ENCODE data around the gene GRID2. TPM values are rescaled to one million over a fixed set of nuclear protein-coding genes. Genes with fewer than 3 reads are reported as not detected.

Gene GRID2
- total and polyA plus RNA-seq, 9 of the 15 experiments (the other 6 are each of a cell fraction or from before 2014, with no cell fraction given) = 0.04 TPM; not detected in 7

DNA sequence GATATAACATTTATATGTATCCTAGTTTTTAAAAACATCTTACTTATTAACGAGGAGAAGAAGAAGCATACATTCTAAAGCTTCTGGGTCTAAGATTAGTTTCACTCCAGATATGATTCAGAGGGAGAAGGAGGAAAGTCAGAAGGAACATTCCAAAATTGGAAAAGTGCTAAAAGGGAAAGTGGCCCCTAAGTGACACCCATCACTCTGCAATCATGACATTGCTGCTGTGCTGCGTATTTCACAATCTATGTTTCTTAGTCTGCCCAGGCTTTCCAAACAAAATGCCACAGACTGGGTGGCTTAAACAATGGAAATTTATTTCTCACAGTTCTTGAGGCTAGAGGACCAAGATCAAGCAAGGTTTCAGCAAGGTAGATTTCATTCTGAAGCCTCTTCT lies 1452.3 kb downstream of the GRID2 start:
- ChIA-PET CTCF (ENCODE audit: low intra/inter-chr PET ratio) (no interaction called here), POLR2A (no interaction called here)
- TF ChIP-seq, protein P1, sequence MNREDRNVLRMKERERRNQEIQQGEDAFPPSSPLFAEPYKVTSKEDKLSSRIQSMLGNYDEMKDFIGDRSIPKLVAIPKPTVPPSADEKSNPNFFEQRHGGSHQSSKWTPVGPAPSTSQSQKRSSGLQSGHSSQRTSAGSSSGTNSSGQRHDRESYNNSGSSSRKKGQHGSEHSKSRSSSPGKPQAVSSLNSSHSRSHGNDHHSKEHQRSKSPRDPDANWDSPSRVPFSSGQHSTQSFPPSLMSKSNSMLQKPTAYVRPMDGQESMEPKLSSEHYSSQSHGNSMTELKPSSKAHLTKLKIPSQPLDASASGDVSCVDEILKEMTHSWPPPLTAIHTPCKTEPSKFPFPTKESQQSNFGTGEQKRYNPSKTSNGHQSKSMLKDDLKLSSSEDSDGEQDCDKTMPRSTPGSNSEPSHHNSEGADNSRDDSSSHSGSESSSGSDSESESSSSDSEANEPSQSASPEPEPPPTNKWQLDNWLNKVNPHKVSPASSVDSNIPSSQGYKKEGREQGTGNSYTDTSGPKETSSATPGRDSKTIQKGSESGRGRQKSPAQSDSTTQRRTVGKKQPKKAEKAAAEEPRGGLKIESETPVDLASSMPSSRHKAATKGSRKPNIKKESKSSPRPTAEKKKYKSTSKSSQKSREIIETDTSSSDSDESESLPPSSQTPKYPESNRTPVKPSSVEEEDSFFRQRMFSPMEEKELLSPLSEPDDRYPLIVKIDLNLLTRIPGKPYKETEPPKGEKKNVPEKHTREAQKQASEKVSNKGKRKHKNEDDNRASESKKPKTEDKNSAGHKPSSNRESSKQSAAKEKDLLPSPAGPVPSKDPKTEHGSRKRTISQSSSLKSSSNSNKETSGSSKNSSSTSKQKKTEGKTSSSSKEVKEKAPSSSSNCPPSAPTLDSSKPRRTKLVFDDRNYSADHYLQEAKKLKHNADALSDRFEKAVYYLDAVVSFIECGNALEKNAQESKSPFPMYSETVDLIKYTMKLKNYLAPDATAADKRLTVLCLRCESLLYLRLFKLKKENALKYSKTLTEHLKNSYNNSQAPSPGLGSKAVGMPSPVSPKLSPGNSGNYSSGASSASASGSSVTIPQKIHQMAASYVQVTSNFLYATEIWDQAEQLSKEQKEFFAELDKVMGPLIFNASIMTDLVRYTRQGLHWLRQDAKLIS (CRISPR knock-in tag; IDR thresholded peaks at IDR 0.05) = no peak
- TF ChIP-seq SRSF1 (IDR thresholded peaks at IDR 0.05; ENCODE audit: low read depth, low read length) = no peak
- TF ChIP-seq TAF15 (IDR thresholded peaks at IDR 0.05; ENCODE audit: low read depth, low read length) = no peak
- no peak for TF ChIP-seq ZC3H11A (IDR thresholded peaks at IDR 0.05; ENCODE audit: low read depth, low read length)
- TF ChIP-seq NCOR1 (IDR thresholded peaks at IDR 0.05) = no peak
- TF ChIP-seq, protein P2, sequence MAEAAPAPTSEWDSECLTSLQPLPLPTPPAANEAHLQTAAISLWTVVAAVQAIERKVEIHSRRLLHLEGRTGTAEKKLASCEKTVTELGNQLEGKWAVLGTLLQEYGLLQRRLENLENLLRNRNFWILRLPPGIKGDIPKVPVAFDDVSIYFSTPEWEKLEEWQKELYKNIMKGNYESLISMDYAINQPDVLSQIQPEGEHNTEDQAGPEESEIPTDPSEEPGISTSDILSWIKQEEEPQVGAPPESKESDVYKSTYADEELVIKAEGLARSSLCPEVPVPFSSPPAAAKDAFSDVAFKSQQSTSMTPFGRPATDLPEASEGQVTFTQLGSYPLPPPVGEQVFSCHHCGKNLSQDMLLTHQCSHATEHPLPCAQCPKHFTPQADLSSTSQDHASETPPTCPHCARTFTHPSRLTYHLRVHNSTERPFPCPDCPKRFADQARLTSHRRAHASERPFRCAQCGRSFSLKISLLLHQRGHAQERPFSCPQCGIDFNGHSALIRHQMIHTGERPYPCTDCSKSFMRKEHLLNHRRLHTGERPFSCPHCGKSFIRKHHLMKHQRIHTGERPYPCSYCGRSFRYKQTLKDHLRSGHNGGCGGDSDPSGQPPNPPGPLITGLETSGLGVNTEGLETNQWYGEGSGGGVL (CRISPR knock-in tag; IDR thresholded peaks at IDR 0.05) = no peak
- TF ChIP-seq TBL1XR1 (IDR thresholded peaks at IDR 0.05; ENCODE audit: low read length in 2 of 2) = no peak
- Histone ChIP-seq H3K9ac (ENCODE audit: insufficient read depth in 1 of 2, low read depth in 2 of 2, low read length in 2 of 2) (no peak overlapping the region), H3K36me3 (ENCODE audit: control insufficient read depth, insufficient read depth, low read length) (no peaks in the 10 kb centered on the region), H3K4me3 (no peak overlapping the region), H2AFZ (ENCODE audit: low read depth, low read length) (no peak overlapping the region), H4K20me1 (replicated peaks; ENCODE audit: control insufficient read depth, insufficient read depth, low read length) (no peaks in the 10 kb centered on the region), H3K27me3 (ENCODE audit: control insufficient read depth in 2 of 2, insufficient read depth in 2 of 2, low read length in 2 of 2) (no peaks in the 10 kb centered on the region), H3K4me2 (ENCODE audit: insufficient read depth, low read length) (no peak overlapping the region), H3K27ac (ENCODE audit: extremely low read depth, low read depth, low read length) (no peak overlapping the region), H3K9me3 (replicated peaks; ENCODE audit: control insufficient read depth, insufficient read depth, low read depth, low read length) (no peaks in the 10 kb centered on the region), H3K79me2 (ENCODE audit: control insufficient read depth, insufficient read depth, low read length) (no peaks in the 10 kb centered on the region), H3K9me1 (ENCODE audit: control insufficient read depth, insufficient read depth, low read length) (no peaks in the 10 kb centered on the region), H3K4me1 (replicated peaks in 1 of 2; ENCODE audit: control insufficient read depth in 2 of 2, insufficient read depth in 2 of 2, low read length in 2 of 2) (no peaks in the 10 kb centered on the region)
- ATAC-seq (no peak), FAIRE-seq (no peak), DNase-seq (ENCODE audit: extremely low read depth in 1 of 4, low spot score in 3 of 4) (no peak)
- BruUV-seq (replicated peaks) = no TSS peak
- intact Hi-C loops (cut with micrococcal nuclease) = no loop called here
- WGBS (ENCODE audit: insufficient coverage, low coverage, missing lambda C conversion rate) = 0% methylated on average over 2 of the region's 2 CpGs
- in situ Hi-C loops (cut with MboI) = no loop called here
